ENCODE measurements around the gene PTPN22. TPM values are rescaled to one million over a fixed set of nuclear protein-coding genes. Genes with fewer than 3 reads are reported as not detected.

PTPN22 gene
- polyA plus RNA-seq, 3 donors: 9.7 to 43.7 (median 29.7) TPM

DNA sequence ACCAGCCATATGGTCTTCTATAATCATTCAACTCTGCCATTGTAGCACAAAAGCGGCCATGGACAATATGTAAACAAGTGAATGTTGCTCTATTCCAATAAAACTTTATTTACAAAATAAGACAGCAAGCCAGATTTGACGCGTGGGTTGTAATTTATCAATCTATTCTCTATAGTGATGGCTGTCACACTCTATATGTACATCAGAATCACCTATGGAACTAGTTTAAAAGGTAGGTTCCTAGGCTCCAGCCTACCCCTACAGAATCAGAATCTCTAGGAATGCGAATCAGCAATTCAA lies 8.2 kb upstream of the PTPN22 start:
- H3K27me3 Mint-ChIP-seq (ENCODE audit: low read depth in 3 of 3): peaks cover 0 to 2% (median 0%) of the 10 kb centered on the region in 3 donors
- H3K27me3 ChIP-seq (ENCODE audit: control insufficient read depth in 2 of 2, insufficient read depth in 2 of 2, low read length in 2 of 2): no peaks in the 10 kb centered on the region
- no peak overlapping the region for H3K27ac ChIP-seq (ENCODE audit: low read depth in 1 of 2, low read length in 2 of 2)
- no peaks in the 10 kb centered on the region for H3K36me3 ChIP-seq (replicated peaks in 1 of 2; ENCODE audit: control insufficient read depth in 1 of 2, insufficient read depth in 2 of 2, low read length in 2 of 2)
- H3K4me3 Mint-ChIP-seq: no peak overlapping the region
- no peak overlapping the region for H3K9ac ChIP-seq (ENCODE audit: insufficient read depth, low read length, poor library complexity, severe bottlenecking)
- intact Hi-C loops (cut with micrococcal nuclease): no loop called here
- no peaks in the 10 kb centered on the region for H3K9me3 ChIP-seq (replicated peaks in 1 of 2; ENCODE audit: control insufficient read depth in 1 of 2, insufficient read depth in 1 of 2, low read length in 2 of 2)
- H3K4me1 Mint-ChIP-seq: peaks cover 42% of the 10 kb centered on the region
- H3K4me1 ChIP-seq (ENCODE audit: control insufficient read depth in 1 of 2, insufficient read depth in 2 of 2, low read length in 2 of 2): peaks cover 11 to 34% of the 10 kb centered on the region in 2 donors
- peaks cover 0 to 4% of the 10 kb centered on the region in 2 donors for H3K36me3 Mint-ChIP-seq
- H3K27ac Mint-ChIP-seq: no peak overlapping the region
- WGBS (ENCODE audit: insufficient coverage): 100% methylated on average over 1 of the region's 4 CpGs
- H3K9me3 Mint-ChIP-seq: no peaks in the 10 kb centered on the region
- no peak overlapping the region for H3K4me3 ChIP-seq (replicated peaks in 1 of 3; ENCODE audit: low read depth in 2 of 3, low read length in 3 of 3)
- TF ChIP-seq, protein P1, sequence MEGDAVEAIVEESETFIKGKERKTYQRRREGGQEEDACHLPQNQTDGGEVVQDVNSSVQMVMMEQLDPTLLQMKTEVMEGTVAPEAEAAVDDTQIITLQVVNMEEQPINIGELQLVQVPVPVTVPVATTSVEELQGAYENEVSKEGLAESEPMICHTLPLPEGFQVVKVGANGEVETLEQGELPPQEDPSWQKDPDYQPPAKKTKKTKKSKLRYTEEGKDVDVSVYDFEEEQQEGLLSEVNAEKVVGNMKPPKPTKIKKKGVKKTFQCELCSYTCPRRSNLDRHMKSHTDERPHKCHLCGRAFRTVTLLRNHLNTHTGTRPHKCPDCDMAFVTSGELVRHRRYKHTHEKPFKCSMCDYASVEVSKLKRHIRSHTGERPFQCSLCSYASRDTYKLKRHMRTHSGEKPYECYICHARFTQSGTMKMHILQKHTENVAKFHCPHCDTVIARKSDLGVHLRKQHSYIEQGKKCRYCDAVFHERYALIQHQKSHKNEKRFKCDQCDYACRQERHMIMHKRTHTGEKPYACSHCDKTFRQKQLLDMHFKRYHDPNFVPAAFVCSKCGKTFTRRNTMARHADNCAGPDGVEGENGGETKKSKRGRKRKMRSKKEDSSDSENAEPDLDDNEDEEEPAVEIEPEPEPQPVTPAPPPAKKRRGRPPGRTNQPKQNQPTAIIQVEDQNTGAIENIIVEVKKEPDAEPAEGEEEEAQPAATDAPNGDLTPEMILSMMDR (IDR thresholded peaks at IDR 0.05): no peak
- H3K4me2 ChIP-seq (replicated peaks; ENCODE audit: extremely low read depth, low read length, poor library complexity, severe bottlenecking): no peak overlapping the region
- no peaks in the 10 kb centered on the region for H4K20me1 ChIP-seq (ENCODE audit: insufficient read depth, low read length)
- no peak overlapping the region for H2AFZ ChIP-seq (ENCODE audit: insufficient read depth, low read depth, low read length, poor library complexity, severe bottlenecking)
- H3K79me2 ChIP-seq (ENCODE audit: insufficient read depth, low read length): no peaks in the 10 kb centered on the region
- DNase-seq: no peak

- Histone ChIP-seq H3K9me3 (replicated peaks in 1 of 2; ENCODE audit: control insufficient read depth in 1 of 2, insufficient read depth in 1 of 2, low read length in 2 of 2) (no peaks in the 10 kb centered on the region), H4K20me1 (ENCODE audit: insufficient read depth, low read length) (no peaks in the 10 kb centered on the region), H3K79me2 (ENCODE audit: insufficient read depth, low read length) (peaks cover 4% of the 10 kb centered on the region), H3K4me1 (ENCODE audit: control insufficient read depth in 1 of 2, insufficient read depth in 2 of 2, low read length in 2 of 2) (peaks cover 36 to 61% of the 10 kb centered on the region in 2 donors), H3K36me3 (replicated peaks in 1 of 2; ENCODE audit: control insufficient read depth in 1 of 2, insufficient read depth in 2 of 2, low read length in 2 of 2) (no peaks in the 10 kb centered on the region), H3K27ac (ENCODE audit: low read depth in 1 of 2, low read length in 2 of 2) (no peak overlapping the region), H3K4me2 (replicated peaks; ENCODE audit: extremely low read depth, low read length, poor library complexity, severe bottlenecking) (no peak overlapping the region), H3K27me3 (ENCODE audit: control insufficient read depth in 2 of 2, insufficient read depth in 2 of 2, low read length in 2 of 2) (no peaks in the 10 kb centered on the region), H2AFZ (ENCODE audit: insufficient read depth, low read depth, low read length, poor library complexity, severe bottlenecking) (no peak overlapping the region), H3K9ac (ENCODE audit: insufficient read depth, low read length, poor library complexity, severe bottlenecking) (no peak overlapping the region), H3K4me3 (replicated peaks in 1 of 3; ENCODE audit: low read depth in 2 of 3, low read length in 3 of 3) (no peak overlapping the region)
- H3K9me3 Mint-ChIP-seq: no peaks in the 10 kb centered on the region
- 100% methylated on average over 1 of the region's 5 CpGs for WGBS (ENCODE audit: insufficient coverage)
- H3K4me3 Mint-ChIP-seq: no peak overlapping the region
- H3K36me3 Mint-ChIP-seq: peaks cover 0 to 2% of the 10 kb centered on the region in 2 donors
- intact Hi-C loops (cut with micrococcal nuclease): no loop called here
- H3K27me3 Mint-ChIP-seq (ENCODE audit: low read depth in 3 of 3): peaks cover 0 to 2% (median 0%) of the 10 kb centered on the region in 3 donors
- DNase-seq: no peak
- H3K27ac Mint-ChIP-seq: no peak overlapping the region
- peaks cover 53% of the 10 kb centered on the region for H3K4me1 Mint-ChIP-seq
- TF ChIP-seq, protein P1 (IDR thresholded peaks at IDR 0.05): no peak
Measured at GRCh38 chr1:113876176-113876575, 4.7 kb upstream of the PTPN22 start.

Data from CD14-positive monocyte (primary cell).